HEK293 (cell line): Measurements from ENCODE around the gene DEFB132.

Experiments
- REST ChIP-seq: fragments of 450-650 bp; formaldehyde crosslinking; IDR thresholded peaks from 2 replicates; pipeline ENCODE4 v1.5.1; 2016; ENCODE audit warnings: missing biosample characterization, missing genetic modification characterization
- ZBTB20 ChIP-seq: fragments of 450-650 bp; formaldehyde crosslinking; IDR thresholded peaks from 2 replicates; pipeline ENCODE4 v1.5.1; 2016; ENCODE audit warnings: missing biosample characterization, missing genetic modification characterization
- ZNF623 ChIP-seq: fragments of 450-650 bp; formaldehyde crosslinking; IDR thresholded peaks from 2 replicates; pipeline ENCODE4 v1.5.1; 2016; ENCODE audit warnings: missing biosample characterization, missing genetic modification characterization
- ZNF626 ChIP-seq: fragments of 450-650 bp; sonication (Bioruptor Pico); formaldehyde crosslinking; IDR thresholded peaks from 2 replicates; pipeline ENCODE4 v1.5.1; 2018; ENCODE audit warnings: missing biosample characterization, missing genetic modification characterization, inconsistent platforms
- ZNF792 ChIP-seq: fragments of 450-650 bp; formaldehyde crosslinking; IDR thresholded peaks from 2 replicates; pipeline ENCODE4 v1.5.1; 2016; ENCODE audit warnings: missing biosample characterization, missing genetic modification characterization
- ZSCAN30 ChIP-seq: fragments of 450-650 bp; IDR thresholded peaks from 2 replicates; pipeline ENCODE4 v1.5.1; 2018; ENCODE audit warnings: missing biosample characterization, mild to moderate bottlenecking, missing genetic modification characterization, moderate library complexity
- TF ChIP-seq, protein P1 (sequence below): fragments of 450-650 bp; formaldehyde crosslinking; IDR thresholded peaks from 2 replicates; pipeline ENCODE4 v1.5.1; 2016; ENCODE audit warnings: missing biosample characterization, missing genetic modification characterization
- TF ChIP-seq, protein P2 (sequence below): fragments of 450-650 bp; formaldehyde crosslinking; IDR thresholded peaks from 2 replicates; pipeline ENCODE4 v1.5.1; 2016; ENCODE audit warnings: missing biosample characterization, missing genetic modification characterization
- TF ChIP-seq, protein P3 (sequence below): fragments of 450-650 bp; formaldehyde crosslinking; IDR thresholded peaks from 2 replicates; pipeline ENCODE4 v1.5.1; 2016; ENCODE audit warnings: missing biosample characterization, missing genetic modification characterization
- TF ChIP-seq, protein P4 (sequence below): fragments of 450-650 bp; formaldehyde crosslinking; IDR thresholded peaks from 2 replicates; pipeline ENCODE4; 2016; ENCODE audit warnings: missing biosample characterization, missing genetic modification characterization

GRCh38 chr20:305745-306144 is 48.2 kb downstream of the DEFB132 start:
- TF ChIP-seq, protein P1, sequence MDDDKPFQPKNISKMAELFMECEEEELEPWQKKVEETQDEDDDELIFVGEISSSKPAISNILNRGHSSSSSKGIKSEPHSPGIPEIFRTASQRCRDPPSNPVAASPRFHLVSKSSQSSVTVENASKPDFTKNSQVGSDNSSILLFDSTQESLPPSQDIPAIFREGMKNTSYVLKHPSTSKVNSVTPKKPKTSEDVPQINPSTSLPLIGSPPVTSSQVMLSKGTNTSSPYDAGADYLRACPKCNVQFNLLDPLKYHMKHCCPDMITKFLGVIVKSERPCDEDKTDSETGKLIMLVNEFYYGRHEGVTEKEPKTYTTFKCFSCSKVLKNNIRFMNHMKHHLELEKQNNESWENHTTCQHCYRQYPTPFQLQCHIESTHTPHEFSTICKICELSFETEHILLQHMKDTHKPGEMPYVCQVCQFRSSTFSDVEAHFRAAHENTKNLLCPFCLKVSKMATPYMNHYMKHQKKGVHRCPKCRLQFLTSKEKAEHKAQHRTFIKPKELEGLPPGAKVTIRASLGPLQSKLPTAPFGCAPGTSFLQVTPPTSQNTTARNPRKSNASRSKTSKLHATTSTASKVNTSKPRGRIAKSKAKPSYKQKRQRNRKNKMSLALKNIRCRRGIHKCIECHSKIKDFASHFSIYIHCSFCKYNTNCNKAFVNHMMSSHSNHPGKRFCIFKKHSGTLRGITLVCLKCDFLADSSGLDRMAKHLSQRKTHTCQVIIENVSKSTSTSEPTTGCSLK (tag by site-specific recombination), result no peak
- TF ChIP-seq, protein P2, sequence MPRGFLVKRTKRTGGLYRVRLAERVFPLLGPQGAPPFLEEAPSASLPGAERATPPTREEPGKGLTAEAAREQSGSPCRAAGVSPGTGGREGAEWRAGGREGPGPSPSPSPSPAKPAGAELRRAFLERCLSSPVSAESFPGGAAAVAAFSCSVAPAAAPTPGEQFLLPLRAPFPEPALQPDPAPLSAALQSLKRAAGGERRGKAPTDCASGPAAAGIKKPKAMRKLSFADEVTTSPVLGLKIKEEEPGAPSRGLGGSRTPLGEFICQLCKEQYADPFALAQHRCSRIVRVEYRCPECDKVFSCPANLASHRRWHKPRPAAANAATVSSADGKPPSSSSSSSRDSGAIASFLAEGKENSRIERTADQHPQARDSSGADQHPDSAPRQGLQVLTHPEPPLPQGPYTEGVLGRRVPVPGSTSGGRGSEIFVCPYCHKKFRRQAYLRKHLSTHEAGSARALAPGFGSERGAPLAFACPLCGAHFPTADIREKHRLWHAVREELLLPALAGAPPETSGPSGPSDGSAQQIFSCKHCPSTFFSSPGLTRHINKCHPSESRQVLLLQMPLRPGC (tag by site-specific recombination), result no peak
- TF ChIP-seq ZNF623 (tag by site-specific recombination) (no peak), ZNF792 (tag by site-specific recombination) (no peak), REST (tag by site-specific recombination) (no peak), ZSCAN30 (no peak), ZNF626 (tag by site-specific recombination) (no peak), ZBTB20 (tag by site-specific recombination) (no peak)
- TF ChIP-seq, protein P3, sequence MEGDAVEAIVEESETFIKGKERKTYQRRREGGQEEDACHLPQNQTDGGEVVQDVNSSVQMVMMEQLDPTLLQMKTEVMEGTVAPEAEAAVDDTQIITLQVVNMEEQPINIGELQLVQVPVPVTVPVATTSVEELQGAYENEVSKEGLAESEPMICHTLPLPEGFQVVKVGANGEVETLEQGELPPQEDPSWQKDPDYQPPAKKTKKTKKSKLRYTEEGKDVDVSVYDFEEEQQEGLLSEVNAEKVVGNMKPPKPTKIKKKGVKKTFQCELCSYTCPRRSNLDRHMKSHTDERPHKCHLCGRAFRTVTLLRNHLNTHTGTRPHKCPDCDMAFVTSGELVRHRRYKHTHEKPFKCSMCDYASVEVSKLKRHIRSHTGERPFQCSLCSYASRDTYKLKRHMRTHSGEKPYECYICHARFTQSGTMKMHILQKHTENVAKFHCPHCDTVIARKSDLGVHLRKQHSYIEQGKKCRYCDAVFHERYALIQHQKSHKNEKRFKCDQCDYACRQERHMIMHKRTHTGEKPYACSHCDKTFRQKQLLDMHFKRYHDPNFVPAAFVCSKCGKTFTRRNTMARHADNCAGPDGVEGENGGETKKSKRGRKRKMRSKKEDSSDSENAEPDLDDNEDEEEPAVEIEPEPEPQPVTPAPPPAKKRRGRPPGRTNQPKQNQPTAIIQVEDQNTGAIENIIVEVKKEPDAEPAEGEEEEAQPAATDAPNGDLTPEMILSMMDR, result no peak
- TF ChIP-seq, protein P4, sequence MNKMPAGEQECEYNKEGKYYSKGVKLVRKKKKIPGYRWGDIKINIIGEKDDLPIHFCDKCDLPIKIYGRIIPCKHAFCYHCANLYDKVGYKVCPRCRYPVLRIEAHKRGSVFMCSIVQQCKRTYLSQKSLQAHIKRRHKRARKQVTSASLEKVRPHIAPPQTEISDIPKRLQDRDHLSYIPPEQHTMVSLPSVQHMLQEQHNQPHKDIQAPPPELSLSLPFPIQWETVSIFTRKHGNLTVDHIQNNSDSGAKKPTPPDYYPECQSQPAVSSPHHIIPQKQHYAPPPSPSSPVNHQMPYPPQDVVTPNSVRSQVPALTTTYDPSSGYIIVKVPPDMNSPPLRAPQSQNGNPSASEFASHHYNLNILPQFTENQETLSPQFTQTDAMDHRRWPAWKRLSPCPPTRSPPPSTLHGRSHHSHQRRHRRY (tag by site-specific recombination), result no peak
